DND-41 (cell line): Measurements from ENCODE around the gene STRIP1.

Source experiments
- ATAC-seq: fragments of 200-7000 bp; cut with Tn5 transposase; 3 replicates; pipeline ENCODE4 v1.9.1; 2021; ENCODE audit warnings: low read depth; ENCODE audit not compliant: insufficient read depth
- DNase-seq: peaks from one replicate; pipeline ENCODE4 v3.0.0-alpha.2; 2020
- H2AFZ ChIP-seq: 2 replicates; pipeline ENCODE4 v1.6.0; 2012; ENCODE audit warnings: low read depth, low read length
- H3K27ac ChIP-seq: 2 replicates; pipeline ENCODE4 v1.5.1; 2012; ENCODE audit warnings: low read length, inconsistent platforms
- H3K27me3 ChIP-seq: fragments of 200-600 bp; sonication (generic); 2 replicates; pipeline ENCODE4 v1.6.0; 2012; ENCODE audit warnings: low read length, mild to moderate bottlenecking, inconsistent platforms; ENCODE audit not compliant: insufficient read depth, poor library complexity
- H3K36me3 ChIP-seq: 2 replicates; pipeline ENCODE4 v1.5.1; 2012; ENCODE audit warnings: low read length, inconsistent platforms; ENCODE audit not compliant: insufficient read depth
- H3K4me1 ChIP-seq: 2 replicates; pipeline ENCODE4 v1.5.1; 2012; ENCODE audit warnings: mild to moderate bottlenecking, low read length; ENCODE audit not compliant: insufficient read depth
- H3K4me2 ChIP-seq: 2 replicates; pipeline ENCODE4 v1.6.0; 2012; ENCODE audit warnings: mild to moderate bottlenecking, moderate library complexity, low read length, inconsistent platforms; ENCODE audit not compliant: insufficient read depth
- H3K4me3 ChIP-seq, 2 experiments: fragments of 200-600 bp in 1 of 2; shearing (Covaris generic) in 1 of 2; 2 replicates each; pipeline ENCODE4 v1.5.1; 2012 to 2016; ENCODE audit warnings: inconsistent platforms in 2 of 2, low read length in 2 of 2, mild to moderate bottlenecking in 2 of 2, low read depth in 1 of 2, moderate library complexity in 1 of 2
- H3K79me2 ChIP-seq: 2 replicates; pipeline ENCODE4 v1.6.0; 2012; ENCODE audit warnings: low read length, inconsistent platforms; ENCODE audit not compliant: insufficient read depth
- H3K9ac ChIP-seq: 2 replicates; pipeline ENCODE4 v1.6.0; 2012; ENCODE audit warnings: low read depth, mild to moderate bottlenecking, inconsistent platforms, low read length, moderate library complexity
- H3K9me3 ChIP-seq: 2 replicates; pipeline ENCODE4 v1.5.1; 2012; ENCODE audit warnings: low read length, moderate library complexity, mild to moderate bottlenecking, inconsistent platforms; ENCODE audit not compliant: insufficient read depth, severe bottlenecking
- H4K20me1 ChIP-seq: 2 replicates; pipeline ENCODE4 v1.6.0; 2012; ENCODE audit warnings: low read length; ENCODE audit not compliant: insufficient read depth
- CTCF ChIP-seq: IDR thresholded peaks from 2 replicates; pipeline ENCODE4 v1.5.1; 2012; ENCODE audit warnings: borderline replicate concordance, low read length, moderate library complexity, mild to moderate bottlenecking; ENCODE audit not compliant: poor library complexity, severe bottlenecking; ENCODE audit errors: extremely low read depth
- EZH2 ChIP-seq: IDR thresholded peaks from 3 replicates; pipeline ENCODE4 v1.6.1; 2012; ENCODE audit warnings: borderline replicate concordance, low read depth, mild to moderate bottlenecking, moderate library complexity, low read length, inconsistent platforms; ENCODE audit not compliant: severe bottlenecking

The STRIP1 gene

GRCh38 chr1:110034451-110035235 is at the start of gene STRIP1:
Gene STRIP1, plus strand, starts transcription at chr1:110034624. Its CDS starts 14 bp downstream, at chr1:110034638.
- H3K27ac ChIP-seq: peak within 1 kb of the TSS; percentile 87
- peak; percentile 88 for ATAC-seq
- TF ChIP-seq CTCF: no peak
- no peak for TF ChIP-seq EZH2
- H3K4me1 ChIP-seq: peaks cover 38% of the 10 kb centered on the region
- no peaks in the 10 kb centered on the region for H3K9me3 ChIP-seq
- peak within 1 kb of the TSS; percentile 95 for H3K9ac ChIP-seq
- peak within 1 kb of the TSS; percentile 88 for H2AFZ ChIP-seq
- peak; percentile 95 for DNase-seq
- H3K4me3 ChIP-seq: peak within 1 kb of the TSS; percentile 95 to 97
- no peaks in the 10 kb centered on the region for H3K27me3 ChIP-seq
- H4K20me1 ChIP-seq: peaks cover 22% of the 10 kb centered on the region; the same call in 1 of the 2 replicates
- H3K36me3 ChIP-seq: peaks cover 31% of the 10 kb centered on the region
- peak within 1 kb of the TSS; percentile 85 for H3K4me2 ChIP-seq
- H3K79me2 ChIP-seq: peaks cover 37% of the 10 kb centered on the region

GRCh38 chr1:109985247-109986053 is 49.0 kb upstream of the STRIP1 start:
- H2AFZ ChIP-seq: peak overlapping the region; percentile 83
- no peak for TF ChIP-seq CTCF
- no peak for TF ChIP-seq EZH2
- peaks cover 38% of the 10 kb centered on the region for H3K4me1 ChIP-seq
- ATAC-seq: no peak
- no peaks in the 10 kb centered on the region for H3K27me3 ChIP-seq
- peak overlapping the region; percentile 94 for H3K4me2 ChIP-seq
- no peaks in the 10 kb centered on the region for H3K9me3 ChIP-seq
- H4K20me1 ChIP-seq: peaks cover 24% of the 10 kb centered on the region; the same call in 1 of the 2 replicates
- H3K4me3 ChIP-seq: peak overlapping the region; percentile 82 to 84
- DNase-seq: no peak
- 0 out of 2 replicates have a peak, but pooled peaks cover 10% of the 10 kb centered on the region for H3K36me3 ChIP-seq
- peak overlapping the region; percentile 80 for H3K27ac ChIP-seq
- H3K9ac ChIP-seq: peak overlapping the region; percentile 83
- H3K79me2 ChIP-seq: peaks cover 57% of the 10 kb centered on the region

- ATAC-seq (no peak), DNase-seq (no peak)
- Histone ChIP-seq H3K9me3 (no peaks in the 10 kb centered on the region), H3K4me2 (peak overlapping the region; percentile 94), H3K36me3 (0 out of 2 replicates have a peak, but pooled peaks cover 12% of the 10 kb centered on the region), H2AFZ (no peak overlapping the region), H3K79me2 (peaks cover 63% of the 10 kb centered on the region), H3K27me3 (no peaks in the 10 kb centered on the region), H4K20me1 (peaks cover 29% of the 10 kb centered on the region; the same call in 1 of the 2 replicates), H3K9ac (peak overlapping the region; percentile 83), H3K4me1 (peaks cover 38% of the 10 kb centered on the region), H3K4me3 (peak overlapping the region; percentile 82 to 84; a peak in 3 of 4 replicates), H3K27ac (peak overlapping the region; percentile 80; the same call in 1 of the 2 replicates)
- no peak for TF ChIP-seq EZH2
- TF ChIP-seq CTCF: no peak
Observed at GRCh38 chr1:109986054-109986444, 48.4 kb upstream of the STRIP1 start.
